ENCODE results near the gene THAP12. TPM values are rescaled to one million over a fixed set of nuclear protein-coding genes. Genes with fewer than 3 reads are reported as not detected.

THAP12 gene
- total RNA-seq, 1 donor from 2014 or later: 58.4 TPM

DNA sequence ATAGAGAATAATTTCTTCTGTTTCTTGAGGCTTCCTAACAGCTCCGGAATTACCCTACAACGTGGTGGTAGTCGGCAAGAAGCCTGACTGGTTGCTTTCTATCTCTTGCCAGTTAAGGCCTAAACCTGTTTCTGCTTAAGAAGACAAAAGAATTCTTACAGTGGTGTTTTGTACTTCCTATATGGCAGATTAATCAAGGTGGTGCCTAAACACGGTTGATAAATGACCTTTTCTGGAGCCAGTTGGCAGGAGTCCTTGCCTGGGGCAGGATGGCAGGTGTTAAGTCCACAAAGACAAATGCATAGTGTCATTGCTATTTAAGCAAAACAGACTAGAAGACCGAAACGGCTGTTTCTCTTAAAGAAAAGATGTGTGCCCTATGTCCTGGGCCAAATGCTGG, 10.1 kb upstream of the THAP12 start:
- H3K36me3 Mint-ChIP-seq: no peaks in the 10 kb centered on the region
- H3K27me3 Mint-ChIP-seq (ENCODE audit: low read depth): no peaks in the 10 kb centered on the region
- H3K4me1 Mint-ChIP-seq: peaks cover 19% of the 10 kb centered on the region
- TF ChIP-seq, protein P1, sequence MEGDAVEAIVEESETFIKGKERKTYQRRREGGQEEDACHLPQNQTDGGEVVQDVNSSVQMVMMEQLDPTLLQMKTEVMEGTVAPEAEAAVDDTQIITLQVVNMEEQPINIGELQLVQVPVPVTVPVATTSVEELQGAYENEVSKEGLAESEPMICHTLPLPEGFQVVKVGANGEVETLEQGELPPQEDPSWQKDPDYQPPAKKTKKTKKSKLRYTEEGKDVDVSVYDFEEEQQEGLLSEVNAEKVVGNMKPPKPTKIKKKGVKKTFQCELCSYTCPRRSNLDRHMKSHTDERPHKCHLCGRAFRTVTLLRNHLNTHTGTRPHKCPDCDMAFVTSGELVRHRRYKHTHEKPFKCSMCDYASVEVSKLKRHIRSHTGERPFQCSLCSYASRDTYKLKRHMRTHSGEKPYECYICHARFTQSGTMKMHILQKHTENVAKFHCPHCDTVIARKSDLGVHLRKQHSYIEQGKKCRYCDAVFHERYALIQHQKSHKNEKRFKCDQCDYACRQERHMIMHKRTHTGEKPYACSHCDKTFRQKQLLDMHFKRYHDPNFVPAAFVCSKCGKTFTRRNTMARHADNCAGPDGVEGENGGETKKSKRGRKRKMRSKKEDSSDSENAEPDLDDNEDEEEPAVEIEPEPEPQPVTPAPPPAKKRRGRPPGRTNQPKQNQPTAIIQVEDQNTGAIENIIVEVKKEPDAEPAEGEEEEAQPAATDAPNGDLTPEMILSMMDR (IDR thresholded peaks at IDR 0.05; ENCODE audit: unreplicated experiment): no peak
- peak overlapping the region; percentile 65 for H3K27ac Mint-ChIP-seq
- peaks cover 5% of the 10 kb centered on the region for H3K9me3 Mint-ChIP-seq
- H3K4me3 Mint-ChIP-seq: no peak overlapping the region
- DNase-seq (ENCODE audit: low spot score in 2 of 2, unreplicated experiment in 2 of 2): no peak

DNA sequence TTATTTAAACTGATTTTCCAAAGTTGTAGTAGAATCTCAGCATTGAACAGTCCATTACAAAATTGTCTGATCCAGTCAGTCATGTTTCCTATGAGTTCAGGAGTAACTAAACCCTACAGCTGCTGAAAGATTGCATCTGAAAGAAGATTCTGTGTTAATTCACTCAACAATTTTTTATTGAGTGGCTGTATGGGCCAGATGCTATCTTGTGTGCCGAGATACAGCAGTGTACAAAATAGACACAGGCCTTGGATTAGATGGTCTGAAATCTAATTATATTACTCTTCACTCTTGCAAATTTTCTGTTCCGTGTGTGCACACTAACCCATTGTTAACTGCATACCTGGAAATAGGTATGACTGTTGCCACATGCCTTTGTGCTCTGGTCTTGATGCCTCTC, 7.5 kb upstream of the THAP12 start:
- H3K9me3 Mint-ChIP-seq: no peaks in the 10 kb centered on the region

DNA sequence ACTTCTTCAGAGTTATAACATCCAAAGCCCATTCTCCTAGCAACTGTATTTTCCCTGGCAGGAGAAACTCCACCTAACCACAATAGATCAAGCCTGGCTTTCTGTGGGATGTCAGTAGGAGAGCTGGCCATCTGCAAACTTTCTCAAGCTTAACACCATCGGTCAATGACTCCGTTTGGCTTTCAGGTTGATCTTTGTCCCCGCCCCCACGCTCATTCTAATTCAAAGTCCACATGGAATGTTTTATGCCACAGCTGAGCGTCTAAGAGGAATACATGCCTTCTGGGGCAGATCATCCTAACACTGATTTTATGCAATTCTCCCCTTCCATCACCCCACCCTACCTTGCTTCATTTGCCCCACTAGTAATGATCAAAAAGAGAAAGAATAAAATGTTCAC, 5.0 kb upstream of the THAP12 start:
- no peaks in the 10 kb centered on the region for H3K27me3 Mint-ChIP-seq (ENCODE audit: low read depth)
- peaks cover 28% of the 10 kb centered on the region for H3K4me1 Mint-ChIP-seq
- no peak for DNase-seq (ENCODE audit: low spot score in 2 of 2, unreplicated experiment in 2 of 2)
- peaks cover 1% of the 10 kb centered on the region for H3K36me3 Mint-ChIP-seq
- H3K4me3 Mint-ChIP-seq: no peak overlapping the region
- no peak overlapping the region for H3K27ac Mint-ChIP-seq
- no peaks in the 10 kb centered on the region for H3K9me3 Mint-ChIP-seq
- TF ChIP-seq, protein P1 (IDR thresholded peaks at IDR 0.05; ENCODE audit: unreplicated experiment): no peak

More for the DNA sequence above, 7.5 kb upstream of the THAP12 start:
- H3K4me1 Mint-ChIP-seq: peaks cover 22% of the 10 kb centered on the region
- no peaks in the 10 kb centered on the region for H3K36me3 Mint-ChIP-seq
- TF ChIP-seq, protein P1 (IDR thresholded peaks at IDR 0.05; ENCODE audit: unreplicated experiment): no peak
- H3K27ac Mint-ChIP-seq: no peak overlapping the region
- H3K4me3 Mint-ChIP-seq: no peak overlapping the region
- no peak for DNase-seq (ENCODE audit: low spot score in 2 of 2, unreplicated experiment in 2 of 2)
- H3K27me3 Mint-ChIP-seq (ENCODE audit: low read depth): no peaks in the 10 kb centered on the region

DNA sequence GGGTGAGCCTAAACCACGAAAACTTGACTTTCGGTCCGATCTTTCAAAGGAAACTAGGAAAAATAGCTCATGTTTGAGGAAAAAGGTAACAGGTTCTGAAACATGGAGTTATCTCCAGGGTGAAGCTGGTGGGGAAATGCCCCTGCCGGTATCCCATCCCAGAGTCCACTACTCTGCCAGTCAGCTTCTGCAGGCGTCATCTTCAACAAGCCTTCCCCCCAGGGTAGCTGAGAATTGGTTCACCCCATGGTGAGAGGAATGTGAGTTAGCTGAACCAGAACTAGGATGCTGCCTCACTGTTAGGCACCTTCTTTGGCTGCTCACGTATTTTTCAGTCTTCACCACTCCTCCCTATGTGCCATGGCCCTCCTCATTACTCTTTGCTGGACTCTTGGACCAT, 1.3 kb upstream of the THAP12 start:
- H3K9me3 Mint-ChIP-seq: no peaks in the 10 kb centered on the region
- TF ChIP-seq, protein P1 (IDR thresholded peaks at IDR 0.05; ENCODE audit: unreplicated experiment): no peak
- peaks cover 35% of the 10 kb centered on the region for H3K4me1 Mint-ChIP-seq
- H3K4me3 Mint-ChIP-seq: peak overlapping the region; percentile 92
- no peak overlapping the region for H3K27ac Mint-ChIP-seq
- peaks cover 1% of the 10 kb centered on the region for H3K36me3 Mint-ChIP-seq
- DNase-seq (ENCODE audit: low spot score in 2 of 2, unreplicated experiment in 2 of 2): no peak
- no peaks in the 10 kb centered on the region for H3K27me3 Mint-ChIP-seq (ENCODE audit: low read depth)

DNA sequence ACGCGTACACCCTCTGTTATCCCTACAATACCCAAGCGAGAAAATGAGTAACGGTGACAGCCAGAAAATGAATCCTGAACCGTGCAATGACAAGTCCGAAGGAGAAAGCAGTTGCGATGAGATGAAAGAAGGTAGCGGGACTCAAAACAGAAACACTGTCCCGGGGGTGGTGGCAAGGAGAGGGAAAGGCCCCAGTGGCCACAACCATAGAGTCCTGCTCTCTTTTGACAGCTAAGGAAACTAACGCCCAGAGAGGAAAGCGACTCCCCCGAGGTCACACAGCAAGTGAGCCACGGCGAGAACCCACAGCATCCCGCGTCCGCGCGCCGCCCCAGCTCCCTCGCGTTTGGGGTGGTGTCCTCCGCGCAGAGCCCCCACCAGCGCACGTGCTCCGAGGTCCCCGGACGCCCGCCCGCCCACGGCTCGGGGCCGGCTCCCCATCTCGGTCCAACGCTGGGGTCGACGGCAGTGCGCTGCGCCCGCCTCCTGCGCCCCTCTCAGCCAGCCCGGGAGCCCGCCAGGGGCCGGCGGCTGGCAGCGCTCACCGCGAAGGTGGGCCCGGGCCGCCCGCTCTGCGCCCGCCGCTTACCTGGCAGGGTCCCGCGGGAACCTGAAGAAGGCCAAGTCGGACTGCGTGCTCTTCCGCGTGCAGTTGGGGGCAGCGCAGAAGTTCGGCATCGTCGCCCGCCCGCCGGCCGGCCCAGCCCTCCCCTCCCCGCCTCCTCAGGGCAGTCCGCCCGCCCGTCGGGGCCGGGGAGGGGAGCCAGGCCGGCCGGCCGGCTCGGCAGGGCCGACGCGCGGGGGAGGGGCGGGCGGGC, 564 bp downstream of the THAP12 start:
- H3K4me1 Mint-ChIP-seq: peaks cover 39% of the 10 kb centered on the region
- H3K36me3 Mint-ChIP-seq: peaks cover 1% of the 10 kb centered on the region
- no peaks in the 10 kb centered on the region for H3K27me3 Mint-ChIP-seq (ENCODE audit: low read depth)
- TF ChIP-seq, protein P1 (IDR thresholded peaks at IDR 0.05; ENCODE audit: unreplicated experiment): no peak
- no peaks in the 10 kb centered on the region for H3K9me3 Mint-ChIP-seq
- DNase-seq (ENCODE audit: low spot score in 2 of 2, unreplicated experiment in 2 of 2): peak; percentile 29 to 61
- H3K27ac Mint-ChIP-seq: peak overlapping the region; percentile 92
- H3K4me3 Mint-ChIP-seq: peak overlapping the region; percentile 84
